ENCODE measurements around the gene RAD9B. TPM values are rescaled to one million over a fixed set of nuclear protein-coding genes. Genes with fewer than 3 reads are reported as not detected.

Gene RAD9B
- total and polyA plus RNA-seq, 2 experiments from 2014 or later = 0.19 to 0.97 TPM

- no peaks in the 10 kb centered on the region for H3K27me3 ChIP-seq (replicated peaks; ENCODE audit: insufficient read depth)
- in situ Hi-C loops (cut with MboI) = no loop called here
Observed at GRCh38 chr12:110468214-110469048, 33.7 kb upstream of the RAD9B start, which contains the start of the genes FAM216A and GPN3. Gene FAM216A, plus strand, starts transcription at chr12:110468845. Its CDS starts 31 bp downstream, at chr12:110468876. Gene GPN3, minus strand, starts transcription at chr12:110468257. Its CDS starts 54 bp downstream, at chr12:110468203.

GRCh38 chr12:110475426-110475825, 26.7 kb upstream of the RAD9B start:
- Histone ChIP-seq H3K4me2 (ENCODE audit: unreplicated experiment) (no peak overlapping the region), H3K27ac (no peak overlapping the region), H3K9me2 (ENCODE audit: insufficient read depth) (no peaks in the 10 kb centered on the region), H3K4me3 (no peak overlapping the region), H3K4me1 (ENCODE audit: insufficient read depth) (no peaks in the 10 kb centered on the region), H2AFZ (no peak overlapping the region), H3K36me3 (ENCODE audit: low read depth) (peaks cover 1% of the 10 kb centered on the region; the same call in 1 of the 2 replicates), H3K79me2 (ENCODE audit: insufficient read depth) (peaks cover 22% of the 10 kb centered on the region), H3F3A (ENCODE audit: insufficient read depth) (no peaks in the 10 kb centered on the region), H3K27me3 (replicated peaks; ENCODE audit: insufficient read depth) (no peaks in the 10 kb centered on the region), H4K20me1 (ENCODE audit: insufficient read depth) (no peaks in the 10 kb centered on the region), H3K9me3 (ENCODE audit: low read depth) (no peaks in the 10 kb centered on the region), H3K9ac (no peak overlapping the region)
- in situ Hi-C loops (cut with MboI) = no loop called here
- WGBS, 2 experiments (ENCODE audit: low coverage in 1 of 2, low lambda C conversion rate in 2 of 2, missing lambda C conversion rate in 2 of 2) = 93 to 98% methylated on average over 7 of the region's 7 CpGs
- DNase-seq = no peak
- no peak for TF ChIP-seq EZH2phosphoT487 (IDR thresholded peaks at IDR 0.05; ENCODE audit: insufficient read depth, low read depth)

More at GRCh38 chr12:110468214-110469048, 33.7 kb upstream of the RAD9B start, which contains the start of the genes FAM216A and GPN3:
- no peak for TF ChIP-seq EZH2 (IDR thresholded peaks at IDR 0.05; ENCODE audit: insufficient read depth, poor library complexity, severe bottlenecking)
- no peak for TF ChIP-seq EZH2phosphoT487 (IDR thresholded peaks at IDR 0.05; ENCODE audit: insufficient read depth, low read depth)
- peak within 1 kb of the TSS; percentile 83 for H3K27ac ChIP-seq
- DNase-seq = peak; percentile 99
- H3K9me3 ChIP-seq (ENCODE audit: low read depth) = no peaks in the 10 kb centered on the region
- 0 to 1% methylated on average over 53 to 65 of the region's 78 CpGs for WGBS, 2 experiments (ENCODE audit: low coverage in 1 of 2, low lambda C conversion rate in 2 of 2, missing lambda C conversion rate in 2 of 2)
- H3K4me1 ChIP-seq (ENCODE audit: insufficient read depth) = peaks cover 10% of the 10 kb centered on the region; the same call in 1 of the 2 replicates
- H3K9me2 ChIP-seq (ENCODE audit: insufficient read depth) = no peaks in the 10 kb centered on the region
- peak within 1 kb of the TSS; percentile 90 for H3K9ac ChIP-seq
- H3K4me3 ChIP-seq = peak within 1 kb of the TSS; percentile 88
- no peaks in the 10 kb centered on the region for H4K20me1 ChIP-seq (ENCODE audit: insufficient read depth)
- H3F3A ChIP-seq (ENCODE audit: insufficient read depth) = no peaks in the 10 kb centered on the region
- H3K79me2 ChIP-seq (ENCODE audit: insufficient read depth) = peaks cover 60% of the 10 kb centered on the region
- H2AFZ ChIP-seq = peak within 1 kb of the TSS; percentile 90
- peak within 1 kb of the TSS; percentile 98 for H3K4me2 ChIP-seq (ENCODE audit: unreplicated experiment)
- 0 out of 2 replicates have a peak, but pooled peaks cover 3% of the 10 kb centered on the region for H3K36me3 ChIP-seq (ENCODE audit: low read depth)

- Histone ChIP-seq H3K79me2 (ENCODE audit: insufficient read depth) (peaks cover 70% of the 10 kb centered on the region), H3K4me3 (peak overlapping the region; percentile 32)
- TF ChIP-seq EZH2 (IDR thresholded peaks at IDR 0.05; ENCODE audit: insufficient read depth, poor library complexity, severe bottlenecking) (no peak), EZH2phosphoT487 (IDR thresholded peaks at IDR 0.05; ENCODE audit: insufficient read depth, low read depth) (0 out of 2 replicates have a peak, but pooled peaks have one; percentile 57)
Observed at GRCh38 chr12:110498984-110499706, 3.0 kb upstream of the RAD9B start.

GRCh38 chr12:110501399-110501751, 756 bp upstream of the RAD9B start:
- Histone ChIP-seq H4K20me1 (ENCODE audit: insufficient read depth) (no peaks in the 10 kb centered on the region), H3F3A (ENCODE audit: insufficient read depth) (peaks cover 34% of the 10 kb centered on the region), H3K4me3 (peak overlapping the region; percentile 86), H3K79me2 (ENCODE audit: insufficient read depth) (peaks cover 49% of the 10 kb centered on the region), H3K9me2 (ENCODE audit: insufficient read depth) (no peaks in the 10 kb centered on the region), H3K27ac (peak overlapping the region; percentile 79), H3K36me3 (ENCODE audit: low read depth) (peaks cover 6% of the 10 kb centered on the region), H3K27me3 (replicated peaks; ENCODE audit: insufficient read depth) (no peaks in the 10 kb centered on the region), H3K4me2 (ENCODE audit: unreplicated experiment) (peak overlapping the region; percentile 79), H3K4me1 (ENCODE audit: insufficient read depth) (peaks cover 26% of the 10 kb centered on the region), H3K9me3 (ENCODE audit: low read depth) (no peaks in the 10 kb centered on the region), H3K9ac (peak overlapping the region; percentile 87), H2AFZ (peak overlapping the region; percentile 94)
- DNase-seq = peak; percentile 85
- no peak for TF ChIP-seq EZH2 (IDR thresholded peaks at IDR 0.05; ENCODE audit: insufficient read depth, poor library complexity, severe bottlenecking)
- in situ Hi-C loops (cut with MboI) = no loop called here
- 0 to 1% methylated on average over 17 of the region's 17 CpGs for WGBS, 2 experiments (ENCODE audit: low coverage in 1 of 2, low lambda C conversion rate in 2 of 2, missing lambda C conversion rate in 2 of 2)

More at GRCh38 chr12:110498984-110499706, 3.0 kb upstream of the RAD9B start:
- Histone ChIP-seq H3K4me2 (ENCODE audit: unreplicated experiment) (peak overlapping the region; percentile 31), H3K27me3 (replicated peaks; ENCODE audit: insufficient read depth) (no peaks in the 10 kb centered on the region), H3K9me3 (ENCODE audit: low read depth) (no peaks in the 10 kb centered on the region), H2AFZ (no peak overlapping the region), H4K20me1 (ENCODE audit: insufficient read depth) (no peaks in the 10 kb centered on the region), H3K9ac (0 out of 2 replicates have a peak overlapping the region, but pooled peaks have one; percentile 4), H3K36me3 (ENCODE audit: low read depth) (peaks cover 25% of the 10 kb centered on the region), H3K27ac (peak overlapping the region; percentile 46), H3K9me2 (ENCODE audit: insufficient read depth) (no peaks in the 10 kb centered on the region), H3K4me1 (ENCODE audit: insufficient read depth) (peaks cover 26% of the 10 kb centered on the region), H3F3A (ENCODE audit: insufficient read depth) (peaks cover 39% of the 10 kb centered on the region)
- peak; percentile 69 for DNase-seq
- in situ Hi-C loops (cut with MboI) = no loop called here
- WGBS, 2 experiments (ENCODE audit: low coverage in 1 of 2, low lambda C conversion rate in 2 of 2, missing lambda C conversion rate in 2 of 2) = 12 to 17% methylated on average over 4 of the region's 4 CpGs
